ENCODE data around the gene ANXA4. TPM values are rescaled to one million over a fixed set of nuclear protein-coding genes. Genes with fewer than 3 reads are reported as not detected.

ANXA4 gene
- total RNA-seq, 2 donors from 2014 or later, result 258 to 324 TPM

- Histone ChIP-seq H3K4me3 (no peak overlapping the region), H3K4me1 (no peaks in the 10 kb centered on the region), H3K9me3 (no peaks in the 10 kb centered on the region), H3K27me3 (no peaks in the 10 kb centered on the region), H3K36me3 (no peaks in the 10 kb centered on the region), H3K9ac (ENCODE audit: low read depth in 2 of 2, low read length in 2 of 2) (no peak overlapping the region), H3K27ac (no peak overlapping the region)
- intact Hi-C loops (cut with DNase I), result no loop called here
- no peak for DNase-seq
- TF ChIP-seq CTCF (IDR thresholded peaks at IDR 0.05), result no peak
These were observed 116.3 kb downstream of the ANXA4 start for GRCh38 chr2:69858261-69858660.

GRCh38 chr2:69863298-69863697 lies 121.4 kb downstream of the ANXA4 start:
- no peaks in the 10 kb centered on the region for H3K4me1 ChIP-seq
- DNase-seq, result no peak
- TF ChIP-seq CTCF (IDR thresholded peaks at IDR 0.05), result no peak
- H3K36me3 ChIP-seq, result peaks cover 10% of the 10 kb centered on the region
- no peak overlapping the region for H3K9ac ChIP-seq (ENCODE audit: low read depth in 2 of 2, low read length in 2 of 2)
- intact Hi-C loops (cut with DNase I), result no loop called here
- no peaks in the 10 kb centered on the region for H3K9me3 ChIP-seq
- no peak overlapping the region for H3K4me3 ChIP-seq
- H3K27me3 ChIP-seq, result no peaks in the 10 kb centered on the region
- H3K27ac ChIP-seq, result no peak overlapping the region

Other genes starting within 250 kb of the ANXA4 start
- 10 to 100 TPM; 33.5 to 41.7 TPM for gene AAK1, start 98.4 kb upstream of the ANXA4 start, total RNA-seq
- 10 to 100 TPM; 20.3 to 20.4 TPM for gene GMCL1, start 87.5 kb downstream of the ANXA4 start, total RNA-seq
- gene SNRNP27, start 151.8 kb downstream of the ANXA4 start, total RNA-seq, result 10 to 100 TPM; 30.8 to 34.8 TPM
- gene MXD1, start 173.0 kb downstream of the ANXA4 start, total RNA-seq, result 100 to 1,000 TPM in 1 of 2 donors, 10 to 100 TPM in 1; 57.8 to 200 TPM
- gene ASPRV1, start 219.5 kb downstream of the ANXA4 start, total RNA-seq, result under 1 TPM; 0.40 to 0.82 TPM